Neural cell (in vitro differentiated cells): ENCODE results near the gene DNM2. TPM values are rescaled to one million over a fixed set of nuclear protein-coding genes. Genes with fewer than 3 reads are reported as not detected.

Source experiments
- H2AFZ ChIP-seq: fragments of 200-600, 300-800 bp; sonication (generic), shearing (Covaris generic); 2 replicates; pipeline ENCODE4 v1.6.0; 2014; ENCODE audit warnings: low read depth, mild to moderate bottlenecking, antibody characterized with exemption, low read length, moderate library complexity
- H3F3A ChIP-seq: fragments of 200-600 bp; shearing (Covaris generic); 2 replicates; pipeline ENCODE4 v1.6.1; 2016; ENCODE audit warnings: mild to moderate bottlenecking, moderate library complexity, mixed read lengths, antibody characterized with exemption, low read length; ENCODE audit not compliant: insufficient read depth, poor library complexity, severe bottlenecking
- H3K27ac ChIP-seq: fragments of 200-600, 300-800 bp; sonication (generic), shearing (Covaris generic); 2 replicates; pipeline ENCODE4 v1.5.1; 2014; ENCODE audit warnings: mild to moderate bottlenecking, low read length, moderate library complexity
- H3K27me3 ChIP-seq: fragments of 300-800, 200-600 bp; sonication (generic), shearing (Covaris generic); 2 replicates; pipeline ENCODE4 v1.6.0; 2014; ENCODE audit warnings: mild to moderate bottlenecking, low read depth, low read length, moderate library complexity; ENCODE audit not compliant: insufficient read depth
- H3K36me3 ChIP-seq: fragments of 300-800, 200-600 bp; sonication (generic), shearing (Covaris generic); 2 replicates; pipeline ENCODE4 v1.5.1; 2014; ENCODE audit warnings: mild to moderate bottlenecking, antibody characterized with exemption, low read length, moderate library complexity; ENCODE audit not compliant: insufficient read depth
- H3K4me2 ChIP-seq: fragments of 300-800, 200-600 bp; sonication (generic), shearing (Covaris generic); 2 replicates; pipeline ENCODE4 v1.6.0; 2014; ENCODE audit warnings: mild to moderate bottlenecking, low read length
- H3K4me3 ChIP-seq: fragments of 300-800, 200-600 bp; sonication (generic), shearing (Covaris generic); 2 replicates; pipeline ENCODE4 v1.5.1; 2014; ENCODE audit warnings: mild to moderate bottlenecking, low read length, moderate library complexity
- H3K79me2 ChIP-seq: fragments of 200-600 bp; shearing (Covaris generic); replicated peaks from 2 replicates; pipeline ENCODE4 v1.6.0; 2014; ENCODE audit warnings: mild to moderate bottlenecking, low read length, moderate library complexity; ENCODE audit not compliant: insufficient read depth
- H3K9ac ChIP-seq: fragments of 300-800, 200-600 bp; sonication (generic), shearing (Covaris generic); 2 replicates; pipeline ENCODE4 v1.6.1; 2016; ENCODE audit warnings: mild to moderate bottlenecking, low read length, mixed read lengths
- H3K9me2 ChIP-seq: fragments of 200-600 bp; shearing (Covaris generic); 2 replicates; pipeline ENCODE4 v1.6.1; 2016; ENCODE audit warnings: mild to moderate bottlenecking, low read length, mixed read lengths; ENCODE audit not compliant: insufficient read depth
- H3K9me3 ChIP-seq: fragments of 200-600, 300-800 bp; sonication (generic), shearing (Covaris generic); 2 replicates; pipeline ENCODE4 v1.6.1; 2016; ENCODE audit warnings: mild to moderate bottlenecking, mixed run types, low read length, moderate library complexity, mixed read lengths
- H4K20me1 ChIP-seq: fragments of 200-600 bp; shearing (Covaris generic); 2 replicates; pipeline ENCODE4 v1.6.1; 2016; ENCODE audit warnings: mild to moderate bottlenecking, mixed run types; ENCODE audit not compliant: insufficient read depth
- CTCF ChIP-seq: fragments of 450-650 bp; IDR thresholded peaks from 2 replicates; pipeline ENCODE4 v1.5.1; 2014; ENCODE audit warnings: antibody characterized with exemption, mild to moderate bottlenecking, moderate library complexity; ENCODE audit not compliant: poor library complexity, severe bottlenecking
- EP300 ChIP-seq: fragments of 450-650 bp; conservative IDR thresholded peaks from 2 replicates; pipeline ENCODE4 v1.6.1; 2014; ENCODE audit warnings: antibody characterized with exemption, mild to moderate bottlenecking, moderate library complexity; ENCODE audit not compliant: poor library complexity, severe bottlenecking
- EZH2 ChIP-seq: fragments of 200-600, 300-800 bp; shearing (Covaris generic), sonication (generic); IDR thresholded peaks from 2 replicates; pipeline ENCODE4 v1.6.1; 2014; ENCODE audit warnings: antibody characterized with exemption, low read length, borderline replicate concordance, mild to moderate bottlenecking; ENCODE audit not compliant: insufficient read depth, poor library complexity, severe bottlenecking
- MXI1 ChIP-seq: fragments of 450-650 bp; conservative IDR thresholded peaks from 2 replicates; pipeline ENCODE4 v1.6.1; 2014; ENCODE audit warnings: antibody characterized with exemption, mild to moderate bottlenecking; ENCODE audit not compliant: poor library complexity, severe bottlenecking
- POLR2AphosphoS5 ChIP-seq: IDR thresholded peaks from 2 replicates; pipeline ENCODE4 v1.6.1; 2012
- RAD21 ChIP-seq: fragments of 450-650 bp; conservative IDR thresholded peaks from 2 replicates; pipeline ENCODE4 v1.6.1; 2014; ENCODE audit warnings: antibody characterized with exemption, mild to moderate bottlenecking, moderate library complexity
- REST ChIP-seq: IDR thresholded peaks from 2 replicates; pipeline ENCODE4 v1.6.1; 2012; ENCODE audit warnings: borderline replicate concordance
- SMC3 ChIP-seq: fragments of 450-650 bp; conservative IDR thresholded peaks from 2 replicates; pipeline ENCODE4 v1.6.1; 2014; ENCODE audit warnings: antibody characterized with exemption, mild to moderate bottlenecking, moderate library complexity; ENCODE audit not compliant: poor library complexity
- TAF1 ChIP-seq: IDR thresholded peaks from 2 replicates; pipeline ENCODE4 v1.6.1; 2012; ENCODE audit warnings: low read depth
- polyA plus RNA-seq: library from polyadenylated mRNA; depleted of rRNA; stranded (reverse); fragments of >200 nt; gene quantifications from 2 replicates; pipeline ENCODE4 v1.2.3, GENCODE V29; 2014

The DNM2 gene
- polyA plus RNA-seq, 1 donor from 2014 or later = 31.4 TPM

- TF ChIP-seq MXI1 (no peak), EZH2 (no peak), TAF1 (no peak), REST (no peak), RAD21 (no peak), POLR2AphosphoS5 (no peak), CTCF (no peak), EP300 (no peak), SMC3 (no peak)
- no peaks in the 10 kb centered on the region for H3K9me2 ChIP-seq
- no peaks in the 10 kb centered on the region for H3K79me2 ChIP-seq
- H2AFZ ChIP-seq = no peak overlapping the region
- no peaks in the 10 kb centered on the region for H3K36me3 ChIP-seq
- H3K27ac ChIP-seq = no peak overlapping the region
- no peaks in the 10 kb centered on the region for H3K9me3 ChIP-seq
- no peak overlapping the region for H3K4me3 ChIP-seq
- no peaks in the 10 kb centered on the region for H3K27me3 ChIP-seq
- H3F3A ChIP-seq = no peaks in the 10 kb centered on the region
- H3K9ac ChIP-seq = no peak overlapping the region
- H3K4me2 ChIP-seq = no peak overlapping the region
- no peaks in the 10 kb centered on the region for H4K20me1 ChIP-seq
These were observed 70.3 kb downstream of the DNM2 start for GRCh38 chr19:10788146-10788545.

GRCh38 chr19:10789866-10790265 lies 72.0 kb downstream of the DNM2 start:
- Histone ChIP-seq H3K79me2 (no peaks in the 10 kb centered on the region), H3K4me3 (no peak overlapping the region), H3F3A (no peaks in the 10 kb centered on the region), H3K36me3 (no peaks in the 10 kb centered on the region), H2AFZ (no peak overlapping the region), H4K20me1 (no peaks in the 10 kb centered on the region), H3K27ac (no peak overlapping the region), H3K9me2 (no peaks in the 10 kb centered on the region), H3K4me2 (no peak overlapping the region), H3K9me3 (no peaks in the 10 kb centered on the region), H3K9ac (no peak overlapping the region), H3K27me3 (no peaks in the 10 kb centered on the region)
- TF ChIP-seq SMC3 = no peak
- no peak for TF ChIP-seq MXI1
- no peak for TF ChIP-seq CTCF
- TF ChIP-seq REST = no peak
- TF ChIP-seq RAD21 = no peak
- TF ChIP-seq EP300 = no peak
- TF ChIP-seq TAF1 = no peak
- TF ChIP-seq POLR2AphosphoS5 = no peak
- TF ChIP-seq EZH2 = no peak
